GM23338 (cell line): ENCODE measurements around the gene ARID1B. TPM values are rescaled to one million over a fixed set of nuclear protein-coding genes. Genes with fewer than 3 reads are reported as not detected.

ENCODE experiments used
- ATAC-seq: fragments of 200-7000 bp; cut with Tn5 transposase; 3 replicates; pipeline ENCODE4 v1.9.1; 2020
- DNase-seq: peaks from one replicate; pipeline ENCODE4 v3.0.0-alpha.2; 2015; ENCODE audit warnings: low spot score
- H2AFZ ChIP-seq: fragments of 200-600 bp; sonication (generic); 2 replicates; pipeline ENCODE4 v1.8.0; 2016; ENCODE audit warnings: antibody characterized with exemption, mild to moderate bottlenecking, moderate library complexity
- H3F3A ChIP-seq: fragments of 200-600 bp; sonication (generic); replicated peaks from 2 replicates; pipeline ENCODE4 v1.8.0; 2017; ENCODE audit warnings: antibody characterized with exemption, mixed run types, low read depth
- H3K27ac ChIP-seq: fragments of 200-600 bp; sonication (generic); 2 replicates; pipeline ENCODE4 v1.6.1; 2016; ENCODE audit warnings: low read depth
- H3K27me3 ChIP-seq: fragments of 200-600 bp; sonication (generic); 2 replicates; pipeline ENCODE4 v1.8.0; 2016; ENCODE audit warnings: mild to moderate bottlenecking, mixed run types, moderate library complexity; ENCODE audit not compliant: insufficient read depth
- H3K36me3 ChIP-seq: fragments of 200-600 bp; sonication (generic); 2 replicates; pipeline ENCODE4 v1.8.0; 2016; ENCODE audit warnings: mild to moderate bottlenecking; ENCODE audit not compliant: insufficient read depth
- H3K4me1 ChIP-seq: fragments of 200-600 bp; sonication (generic); 2 replicates; pipeline ENCODE4 v1.8.0; 2016; ENCODE audit warnings: mild to moderate bottlenecking, moderate library complexity; ENCODE audit not compliant: insufficient read depth
- H3K4me2 ChIP-seq: fragments of 200-600 bp; sonication (generic); 2 replicates; pipeline ENCODE4 v1.7.1; 2017; ENCODE audit warnings: mixed run types
- H3K4me3 ChIP-seq: fragments of 200-600 bp; sonication (generic); 2 replicates; pipeline ENCODE4 v1.6.1; 2016; ENCODE audit warnings: mixed run types
- H3K79me2 ChIP-seq: fragments of 200-600 bp; sonication (generic); replicated peaks from 2 replicates; pipeline ENCODE4 v1.8.0; 2017; ENCODE audit warnings: mild to moderate bottlenecking; ENCODE audit not compliant: insufficient read depth
- H3K9me2 ChIP-seq: fragments of 200-600 bp; sonication (generic); 2 replicates; pipeline ENCODE4 v1.8.0; 2017; ENCODE audit not compliant: insufficient read depth
- H4K20me1 ChIP-seq: fragments of 200-600 bp; sonication (generic); replicated peaks from 2 replicates; pipeline ENCODE4 v1.8.0; 2017; ENCODE audit warnings: mild to moderate bottlenecking; ENCODE audit not compliant: insufficient read depth
- H3K27ac Mint-ChIP-seq: 2 replicates; pipeline ENCODE4 v1.8.0; 2020; ENCODE audit warnings: inconsistent platforms, mild to moderate bottlenecking, moderate library complexity, mixed read lengths
- H3K27me3 Mint-ChIP-seq: 3 replicates; pipeline ENCODE4 v1.8.0; 2022; ENCODE audit warnings: low read depth, mild to moderate bottlenecking, moderate library complexity, mixed read lengths, inconsistent platforms; ENCODE audit not compliant: insufficient read depth, poor library complexity
- H3K36me3 Mint-ChIP-seq: 3 replicates; pipeline ENCODE4 v1.8.0; 2021; ENCODE audit warnings: low read depth, mild to moderate bottlenecking, inconsistent platforms, moderate library complexity, mixed read lengths
- H3K4me1 Mint-ChIP-seq: 3 replicates; pipeline ENCODE4 v1.8.0; 2020; ENCODE audit warnings: mild to moderate bottlenecking, inconsistent platforms, mixed read lengths
- H3K4me3 Mint-ChIP-seq: 3 replicates; pipeline ENCODE4 v1.8.0; 2021; ENCODE audit warnings: moderate library complexity, mild to moderate bottlenecking, inconsistent platforms, mixed read lengths
- H3K9me3 Mint-ChIP-seq: 3 replicates; pipeline ENCODE4 v1.8.0; 2020; ENCODE audit warnings: moderate library complexity, mild to moderate bottlenecking, inconsistent platforms, mixed read lengths
- EZH2 ChIP-seq: fragments of 200-600 bp; sonication (generic); IDR thresholded peaks from one replicate; pipeline ENCODE4 v1.8.0; 2017; ENCODE audit warnings: antibody characterized with exemption, mild to moderate bottlenecking, low read depth; ENCODE audit not compliant: unreplicated experiment
- NANOG ChIP-seq: IDR thresholded peaks from 2 replicates; pipeline ENCODE4 v1.6.1; 2016; ENCODE audit warnings: antibody characterized with exemption, borderline replicate concordance
- POLR2AphosphoS5 ChIP-seq: IDR thresholded peaks from 2 replicates; pipeline ENCODE4 v1.6.1; 2016; ENCODE audit warnings: antibody characterized with exemption, low read depth
- STAT1 ChIP-seq: IDR thresholded peaks from one replicate; pipeline ENCODE4 v1.6.1; 2016; ENCODE audit warnings: antibody characterized with exemption; ENCODE audit not compliant: unreplicated experiment
- ZNF114 ChIP-seq: fragments of 250-450 bp; sonication (Bioruptor Pico); IDR thresholded peaks from 2 replicates; pipeline ENCODE4 v1.5.0; 2020; ENCODE audit warnings: mild to moderate bottlenecking, moderate library complexity
- polyA plus RNA-seq: library from polyadenylated mRNA; unstranded; fragments of >200 nt; fragmentation: Nextera tagmentation; extraction: Ambion mirVana; gene quantifications from 2 replicates; pipeline ENCODE4 v1.2.1, GENCODE V29; 2016
- total RNA-seq: library from RNA; depleted of rRNA; stranded (reverse); fragments of >200 nt; shearing (Covaris generic); gene quantifications from 2 replicates; pipeline ENCODE4 v1.2.3, GENCODE V29; 2014
- TF ChIP-seq, protein P1 (sequence below), 2 experiments: fragments of 200-600 bp in 1 of 2; sonication (generic) in 1 of 2; conservative IDR thresholded peaks; 2 replicates each; pipeline versions ENCODE4 v1.5.1 to v1.6.1; 2016 to 2017; ENCODE audit warnings: antibody characterized with exemption in 2 of 2, low read depth in 2 of 2, mild to moderate bottlenecking in 2 of 2, moderate library complexity in 1 of 2
- TF ChIP-seq, protein P2 (sequence below): IDR thresholded peaks from one replicate; pipeline ENCODE4 v1.6.1; 2018; ENCODE audit warnings: antibody characterized with exemption; ENCODE audit not compliant: unreplicated experiment
- TF ChIP-seq, protein P3 (sequence below): IDR thresholded peaks from 2 replicates; pipeline ENCODE4 v1.6.1; 2016; ENCODE audit warnings: antibody characterized with exemption
- TF ChIP-seq, protein P4 (sequence below): fragments of 250-450 bp; sonication (Bioruptor Pico); IDR thresholded peaks from 2 replicates; pipeline ENCODE4 v1.5.0; 2020; ENCODE audit warnings: mild to moderate bottlenecking, moderate library complexity

The ARID1B gene
- total and polyA plus RNA-seq, 2 experiments from 2014 or later, result 59.3 to 72.2 TPM

DNA sequence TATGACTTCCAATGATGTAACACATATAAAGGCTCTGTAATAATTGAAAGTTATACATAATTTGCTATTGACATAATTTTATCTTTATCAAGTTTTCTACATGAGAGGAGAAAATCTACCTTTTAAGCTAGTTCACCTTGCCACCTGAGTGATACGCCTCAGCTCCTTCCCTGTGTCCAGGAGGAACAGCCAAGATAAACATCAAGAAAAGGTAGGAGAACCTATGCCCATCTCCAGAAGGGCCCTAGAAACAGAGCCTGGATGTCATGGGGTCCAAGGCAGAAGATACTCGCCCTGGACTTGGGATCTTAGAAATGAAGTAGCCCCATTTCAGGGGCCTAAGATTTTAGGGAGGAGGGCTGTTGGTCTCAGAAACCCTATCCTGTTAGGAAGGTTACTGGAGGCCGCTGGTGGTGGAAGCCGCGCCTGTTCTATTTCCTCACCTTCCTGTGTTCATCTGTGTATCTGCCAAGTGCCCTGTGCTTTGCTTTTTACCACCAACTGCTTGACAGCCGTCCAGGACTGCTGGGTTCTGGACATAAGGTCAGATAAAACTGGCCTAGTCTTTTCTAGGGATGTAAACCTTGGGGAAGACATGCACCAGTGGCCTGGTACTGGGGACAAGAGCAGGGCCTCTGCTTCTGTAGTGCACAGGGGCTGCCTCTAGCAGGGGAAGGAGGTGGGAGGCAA, 178.5 kb downstream of the ARID1B start (continued):
- TF ChIP-seq, protein P1, sequence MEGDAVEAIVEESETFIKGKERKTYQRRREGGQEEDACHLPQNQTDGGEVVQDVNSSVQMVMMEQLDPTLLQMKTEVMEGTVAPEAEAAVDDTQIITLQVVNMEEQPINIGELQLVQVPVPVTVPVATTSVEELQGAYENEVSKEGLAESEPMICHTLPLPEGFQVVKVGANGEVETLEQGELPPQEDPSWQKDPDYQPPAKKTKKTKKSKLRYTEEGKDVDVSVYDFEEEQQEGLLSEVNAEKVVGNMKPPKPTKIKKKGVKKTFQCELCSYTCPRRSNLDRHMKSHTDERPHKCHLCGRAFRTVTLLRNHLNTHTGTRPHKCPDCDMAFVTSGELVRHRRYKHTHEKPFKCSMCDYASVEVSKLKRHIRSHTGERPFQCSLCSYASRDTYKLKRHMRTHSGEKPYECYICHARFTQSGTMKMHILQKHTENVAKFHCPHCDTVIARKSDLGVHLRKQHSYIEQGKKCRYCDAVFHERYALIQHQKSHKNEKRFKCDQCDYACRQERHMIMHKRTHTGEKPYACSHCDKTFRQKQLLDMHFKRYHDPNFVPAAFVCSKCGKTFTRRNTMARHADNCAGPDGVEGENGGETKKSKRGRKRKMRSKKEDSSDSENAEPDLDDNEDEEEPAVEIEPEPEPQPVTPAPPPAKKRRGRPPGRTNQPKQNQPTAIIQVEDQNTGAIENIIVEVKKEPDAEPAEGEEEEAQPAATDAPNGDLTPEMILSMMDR (conservative IDR thresholded peaks at IDR 0.05; ENCODE audit: low read depth in 2 of 2), result no peak
- TF ChIP-seq STAT1 (no peak), NANOG (no peak), POLR2AphosphoS5 (no peak)
- TF ChIP-seq, protein P2, sequence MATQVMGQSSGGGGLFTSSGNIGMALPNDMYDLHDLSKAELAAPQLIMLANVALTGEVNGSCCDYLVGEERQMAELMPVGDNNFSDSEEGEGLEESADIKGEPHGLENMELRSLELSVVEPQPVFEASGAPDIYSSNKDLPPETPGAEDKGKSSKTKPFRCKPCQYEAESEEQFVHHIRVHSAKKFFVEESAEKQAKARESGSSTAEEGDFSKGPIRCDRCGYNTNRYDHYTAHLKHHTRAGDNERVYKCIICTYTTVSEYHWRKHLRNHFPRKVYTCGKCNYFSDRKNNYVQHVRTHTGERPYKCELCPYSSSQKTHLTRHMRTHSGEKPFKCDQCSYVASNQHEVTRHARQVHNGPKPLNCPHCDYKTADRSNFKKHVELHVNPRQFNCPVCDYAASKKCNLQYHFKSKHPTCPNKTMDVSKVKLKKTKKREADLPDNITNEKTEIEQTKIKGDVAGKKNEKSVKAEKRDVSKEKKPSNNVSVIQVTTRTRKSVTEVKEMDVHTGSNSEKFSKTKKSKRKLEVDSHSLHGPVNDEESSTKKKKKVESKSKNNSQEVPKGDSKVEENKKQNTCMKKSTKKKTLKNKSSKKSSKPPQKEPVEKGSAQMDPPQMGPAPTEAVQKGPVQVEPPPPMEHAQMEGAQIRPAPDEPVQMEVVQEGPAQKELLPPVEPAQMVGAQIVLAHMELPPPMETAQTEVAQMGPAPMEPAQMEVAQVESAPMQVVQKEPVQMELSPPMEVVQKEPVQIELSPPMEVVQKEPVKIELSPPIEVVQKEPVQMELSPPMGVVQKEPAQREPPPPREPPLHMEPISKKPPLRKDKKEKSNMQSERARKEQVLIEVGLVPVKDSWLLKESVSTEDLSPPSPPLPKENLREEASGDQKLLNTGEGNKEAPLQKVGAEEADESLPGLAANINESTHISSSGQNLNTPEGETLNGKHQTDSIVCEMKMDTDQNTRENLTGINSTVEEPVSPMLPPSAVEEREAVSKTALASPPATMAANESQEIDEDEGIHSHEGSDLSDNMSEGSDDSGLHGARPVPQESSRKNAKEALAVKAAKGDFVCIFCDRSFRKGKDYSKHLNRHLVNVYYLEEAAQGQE, result no peak

DNA sequence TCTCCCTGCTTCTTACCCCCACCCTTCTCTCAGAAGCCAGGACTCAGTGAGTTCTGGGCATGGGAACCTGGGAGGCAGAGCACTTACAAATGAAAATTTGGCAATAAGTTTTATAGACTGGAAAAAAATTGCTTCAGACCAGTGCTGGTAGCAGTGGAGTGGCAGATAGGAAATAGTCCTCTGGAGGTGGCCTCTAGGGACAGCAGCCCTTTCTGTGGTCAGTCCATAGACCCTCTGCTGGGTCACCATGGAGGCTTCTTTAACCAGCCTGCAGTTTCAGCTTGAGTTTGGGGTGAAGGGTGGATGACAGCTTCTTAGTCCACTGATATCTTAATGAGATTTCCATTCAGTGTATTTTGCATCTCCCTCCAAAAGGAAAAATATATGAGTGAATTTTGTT, 179.1 kb downstream of the ARID1B start:
- Histone ChIP-seq H3K4me1 (peaks cover 28% of the 10 kb centered on the region), H3K4me3 (no peak overlapping the region), H2AFZ (no peak overlapping the region), H3K4me2 (no peak overlapping the region), H3F3A (no peaks in the 10 kb centered on the region), H3K27me3 (no peaks in the 10 kb centered on the region), H3K27ac (no peak overlapping the region), H3K36me3 (no peaks in the 10 kb centered on the region), H3K9me2 (no peaks in the 10 kb centered on the region), H4K20me1 (no peaks in the 10 kb centered on the region; the same call in 1 of the 2 replicates), H3K79me2 (peaks cover 100% of the 10 kb centered on the region)
- ATAC-seq (no peak), DNase-seq (no peak)
- Mint-ChIP-seq H3K27ac (no peak overlapping the region), H3K9me3 (no peaks in the 10 kb centered on the region), H3K27me3 (no peaks in the 10 kb centered on the region), H3K36me3 (no peaks in the 10 kb centered on the region), H3K4me3 (no peak overlapping the region), H3K4me1 (peaks cover 48% of the 10 kb centered on the region)
- TF ChIP-seq, protein P1 (conservative IDR thresholded peaks at IDR 0.05; ENCODE audit: low read depth in 2 of 2), result no peak
- TF ChIP-seq NANOG (no peak), EZH2 (no peak), ZNF114 (CRISPR knock-in tag) (no peak)
- TF ChIP-seq, protein P3, sequence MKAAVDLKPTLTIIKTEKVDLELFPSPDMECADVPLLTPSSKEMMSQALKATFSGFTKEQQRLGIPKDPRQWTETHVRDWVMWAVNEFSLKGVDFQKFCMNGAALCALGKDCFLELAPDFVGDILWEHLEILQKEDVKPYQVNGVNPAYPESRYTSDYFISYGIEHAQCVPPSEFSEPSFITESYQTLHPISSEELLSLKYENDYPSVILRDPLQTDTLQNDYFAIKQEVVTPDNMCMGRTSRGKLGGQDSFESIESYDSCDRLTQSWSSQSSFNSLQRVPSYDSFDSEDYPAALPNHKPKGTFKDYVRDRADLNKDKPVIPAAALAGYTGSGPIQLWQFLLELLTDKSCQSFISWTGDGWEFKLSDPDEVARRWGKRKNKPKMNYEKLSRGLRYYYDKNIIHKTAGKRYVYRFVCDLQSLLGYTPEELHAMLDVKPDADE, result no peak
- TF ChIP-seq, protein P4, sequence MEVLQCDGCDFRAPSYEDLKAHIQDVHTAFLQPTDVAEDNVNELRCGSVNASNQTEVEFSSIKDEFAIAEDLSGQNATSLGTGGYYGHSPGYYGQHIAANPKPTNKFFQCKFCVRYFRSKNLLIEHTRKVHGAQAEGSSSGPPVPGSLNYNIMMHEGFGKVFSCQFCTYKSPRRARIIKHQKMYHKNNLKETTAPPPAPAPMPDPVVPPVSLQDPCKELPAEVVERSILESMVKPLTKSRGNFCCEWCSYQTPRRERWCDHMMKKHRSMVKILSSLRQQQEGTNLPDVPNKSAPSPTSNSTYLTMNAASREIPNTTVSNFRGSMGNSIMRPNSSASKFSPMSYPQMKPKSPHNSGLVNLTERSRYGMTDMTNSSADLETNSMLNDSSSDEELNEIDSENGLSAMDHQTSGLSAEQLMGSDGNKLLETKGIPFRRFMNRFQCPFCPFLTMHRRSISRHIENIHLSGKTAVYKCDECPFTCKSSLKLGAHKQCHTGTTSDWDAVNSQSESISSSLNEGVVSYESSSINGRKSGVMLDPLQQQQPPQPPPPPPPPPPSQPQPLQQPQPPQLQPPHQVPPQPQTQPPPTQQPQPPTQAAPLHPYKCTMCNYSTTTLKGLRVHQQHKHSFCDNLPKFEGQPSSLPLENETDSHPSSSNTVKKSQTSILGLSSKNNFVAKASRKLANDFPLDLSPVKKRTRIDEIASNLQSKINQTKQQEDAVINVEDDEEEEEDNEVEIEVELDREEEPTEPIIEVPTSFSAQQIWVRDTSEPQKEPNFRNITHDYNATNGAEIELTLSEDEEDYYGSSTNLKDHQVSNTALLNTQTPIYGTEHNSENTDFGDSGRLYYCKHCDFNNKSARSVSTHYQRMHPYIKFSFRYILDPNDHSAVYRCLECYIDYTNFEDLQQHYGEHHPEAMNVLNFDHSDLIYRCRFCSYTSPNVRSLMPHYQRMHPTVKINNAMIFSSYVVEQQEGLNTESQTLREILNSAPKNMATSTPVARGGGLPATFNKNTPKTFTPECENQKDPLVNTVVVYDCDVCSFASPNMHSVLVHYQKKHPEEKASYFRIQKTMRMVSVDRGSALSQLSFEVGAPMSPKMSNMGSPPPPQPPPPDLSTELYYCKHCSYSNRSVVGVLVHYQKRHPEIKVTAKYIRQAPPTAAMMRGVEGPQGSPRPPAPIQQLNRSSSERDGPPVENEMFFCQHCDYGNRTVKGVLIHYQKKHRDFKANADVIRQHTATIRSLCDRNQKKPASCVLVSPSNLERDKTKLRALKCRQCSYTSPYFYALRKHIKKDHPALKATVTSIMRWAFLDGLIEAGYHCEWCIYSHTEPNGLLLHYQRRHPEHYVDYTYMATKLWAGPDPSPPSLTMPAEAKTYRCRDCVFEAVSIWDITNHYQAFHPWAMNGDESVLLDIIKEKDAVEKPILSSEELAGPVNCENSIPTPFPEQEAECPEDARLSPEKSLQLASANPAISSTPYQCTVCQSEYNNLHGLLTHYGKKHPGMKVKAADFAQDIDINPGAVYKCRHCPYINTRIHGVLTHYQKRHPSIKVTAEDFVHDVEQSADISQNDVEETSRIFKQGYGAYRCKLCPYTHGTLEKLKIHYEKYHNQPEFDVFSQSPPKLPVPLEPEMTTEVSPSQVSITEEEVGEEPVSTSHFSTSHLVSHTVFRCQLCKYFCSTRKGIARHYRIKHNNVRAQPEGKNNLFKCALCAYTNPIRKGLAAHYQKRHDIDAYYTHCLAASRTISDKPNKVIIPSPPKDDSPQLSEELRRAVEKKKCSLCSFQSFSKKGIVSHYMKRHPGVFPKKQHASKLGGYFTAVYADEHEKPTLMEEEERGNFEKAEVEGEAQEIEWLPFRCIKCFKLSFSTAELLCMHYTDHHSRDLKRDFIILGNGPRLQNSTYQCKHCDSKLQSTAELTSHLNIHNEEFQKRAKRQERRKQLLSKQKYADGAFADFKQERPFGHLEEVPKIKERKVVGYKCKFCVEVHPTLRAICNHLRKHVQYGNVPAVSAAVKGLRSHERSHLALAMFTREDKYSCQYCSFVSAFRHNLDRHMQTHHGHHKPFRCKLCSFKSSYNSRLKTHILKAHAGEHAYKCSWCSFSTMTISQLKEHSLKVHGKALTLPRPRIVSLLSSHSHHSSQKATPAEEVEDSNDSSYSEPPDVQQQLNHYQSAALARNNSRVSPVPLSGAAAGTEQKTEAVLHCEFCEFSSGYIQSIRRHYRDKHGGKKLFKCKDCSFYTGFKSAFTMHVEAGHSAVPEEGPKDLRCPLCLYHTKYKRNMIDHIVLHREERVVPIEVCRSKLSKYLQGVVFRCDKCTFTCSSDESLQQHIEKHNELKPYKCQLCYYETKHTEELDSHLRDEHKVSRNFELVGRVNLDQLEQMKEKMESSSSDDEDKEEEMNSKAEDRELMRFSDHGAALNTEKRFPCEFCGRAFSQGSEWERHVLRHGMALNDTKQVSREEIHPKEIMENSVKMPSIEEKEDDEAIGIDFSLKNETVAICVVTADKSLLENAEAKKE (CRISPR knock-in tag), result no peak
